Measurements from ENCODE around the gene ELANE.

DNA sequence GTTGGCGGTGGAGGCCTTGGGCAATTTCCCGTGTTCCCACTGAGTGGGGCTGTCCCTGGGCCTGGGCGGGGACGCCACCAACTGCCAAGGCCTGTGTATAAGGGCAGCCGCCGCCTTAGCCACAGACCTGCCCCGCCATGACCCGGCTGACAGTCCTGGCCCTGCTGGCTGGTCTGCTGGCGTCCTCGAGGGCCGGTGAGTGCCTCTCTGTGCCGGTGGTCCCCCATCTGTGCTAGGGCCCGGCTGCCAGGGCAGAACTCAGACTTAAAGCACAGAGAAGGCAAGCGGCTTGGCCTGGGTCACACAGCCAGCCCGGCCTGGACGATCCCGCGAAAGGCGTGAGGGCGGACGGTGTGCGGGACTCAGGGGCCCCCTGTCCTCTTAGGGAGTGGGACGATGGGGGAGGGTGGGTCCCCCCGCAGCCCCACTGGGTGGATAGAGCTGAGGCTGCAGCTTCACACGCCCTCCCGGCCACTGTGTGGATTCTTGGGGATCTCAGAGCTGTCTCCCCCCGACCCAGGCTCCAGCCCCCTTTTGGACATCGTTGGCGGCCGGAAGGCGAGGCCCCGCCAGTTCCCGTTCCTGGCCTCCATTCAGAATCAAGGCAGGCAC, 24.3 kb upstream of the ELANE start, which contains the start of gene AZU1:
- TF ChIP-seq FOXM1 (IDR thresholded peaks at IDR 0.05; ENCODE audit: borderline replicate concordance), result no peak
- no peak for TF ChIP-seq FOXK2 (IDR thresholded peaks at IDR 0.05)
- TF ChIP-seq SUZ12 (IDR thresholded peaks at IDR 0.05), result no peak
- no peak for TF ChIP-seq ZNF384 (IDR thresholded peaks at IDR 0.05)
- no peak for TF ChIP-seq LEF1 (IDR thresholded peaks at IDR 0.05; ENCODE audit: borderline replicate concordance)
- no peak for TF ChIP-seq ELF4 (IDR thresholded peaks at IDR 0.05)
- no peak for TF ChIP-seq BHLHE40 (IDR thresholded peaks at IDR 0.05; ENCODE audit: borderline replicate concordance)
- no peak for TF ChIP-seq HDGF (IDR thresholded peaks at IDR 0.05; ENCODE audit: borderline replicate concordance)
- no peak for TF ChIP-seq FOXA1 (IDR thresholded peaks at IDR 0.05)
- TF ChIP-seq NFRKB (IDR thresholded peaks at IDR 0.05), result no peak
- TF ChIP-seq, protein P1, sequence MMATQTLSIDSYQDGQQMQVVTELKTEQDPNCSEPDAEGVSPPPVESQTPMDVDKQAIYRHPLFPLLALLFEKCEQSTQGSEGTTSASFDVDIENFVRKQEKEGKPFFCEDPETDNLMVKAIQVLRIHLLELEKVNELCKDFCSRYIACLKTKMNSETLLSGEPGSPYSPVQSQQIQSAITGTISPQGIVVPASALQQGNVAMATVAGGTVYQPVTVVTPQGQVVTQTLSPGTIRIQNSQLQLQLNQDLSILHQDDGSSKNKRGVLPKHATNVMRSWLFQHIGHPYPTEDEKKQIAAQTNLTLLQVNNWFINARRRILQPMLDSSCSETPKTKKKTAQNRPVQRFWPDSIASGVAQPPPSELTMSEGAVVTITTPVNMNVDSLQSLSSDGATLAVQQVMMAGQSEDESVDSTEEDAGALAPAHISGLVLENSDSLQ (IDR thresholded peaks at IDR 0.05), result no peak
- TF ChIP-seq SP1 (IDR thresholded peaks at IDR 0.05), result no peak
- no peak for TF ChIP-seq TARDBP (IDR thresholded peaks at IDR 0.05)
- TF ChIP-seq CTBP1 (IDR thresholded peaks at IDR 0.05; ENCODE audit: borderline replicate concordance), result no peak
